HG02678 (cell line): ENCODE data around the gene OPA3.
"Not testable (repeated sequence)": the region's sequence is repeated elsewhere in the genome, so short reads cannot be mapped to it uniquely, and the experiment has no call there.

Experiments used
- ATAC-seq: cut with Tn5 transposase; IDR thresholded peaks from one replicate; pipeline ENCODE4 v1.9.1; 2021; ENCODE audit warnings: mild to moderate bottlenecking, moderate library complexity; ENCODE audit not compliant: unreplicated experiment

Gene OPA3

GRCh38 chr19:45523642-45524256 lies 60.9 kb downstream of the OPA3 start:
- peak; percentile 75 for ATAC-seq

GRCh38 chr19:45522010-45522941 lies 62.3 kb downstream of the OPA3 start:
- no peak for ATAC-seq

GRCh38 chr19:45518469-45518826 lies 66.2 kb downstream of the OPA3 start:
- ATAC-seq, result no peak

- no peak for ATAC-seq
Observed at GRCh38 chr19:45517641-45518468, 66.7 kb downstream of the OPA3 start.

- ATAC-seq, result no peak
Observed at GRCh38 chr19:45517238-45517637, 67.4 kb downstream of the OPA3 start.

GRCh38 chr19:45515807-45516401 lies 68.7 kb downstream of the OPA3 start:
- ATAC-seq, result no peak

GRCh38 chr19:45515081-45515624 lies 69.4 kb downstream of the OPA3 start:
- no peak for ATAC-seq

GRCh38 chr19:45514376-45515051 lies 70.1 kb downstream of the OPA3 start:
- ATAC-seq, result no peak

GRCh38 chr19:45512881-45513483 lies 71.6 kb downstream of the OPA3 start:
- no peak for ATAC-seq

- ATAC-seq, result no peak
Observed at GRCh38 chr19:45511074-45511473, 73.5 kb downstream of the OPA3 start.

- not testable (repeated sequence) for ATAC-seq
Observed at GRCh38 chr19:45510352-45510751, 74.2 kb downstream of the OPA3 start.

- ATAC-seq, result no peak
Observed at GRCh38 chr19:45509692-45510015, 74.9 kb downstream of the OPA3 start.

- ATAC-seq, result no peak
Observed at GRCh38 chr19:45508861-45509691, 75.5 kb downstream of the OPA3 start.

GRCh38 chr19:45508417-45508860 lies 76.2 kb downstream of the OPA3 start:
- ATAC-seq, result no peak

- ATAC-seq, result no peak
Observed at GRCh38 chr19:45507872-45508416, 76.7 kb downstream of the OPA3 start.

GRCh38 chr19:45506989-45507871 lies 77.4 kb downstream of the OPA3 start, which contains the start of gene VASP:
Gene VASP (plus strand): TSS chr19:45507479. CDS start chr19:45507772, 293 bp downstream.
- peak; percentile 51 for ATAC-seq

- ATAC-seq, result peak; percentile 73
Observed at GRCh38 chr19:45506246-45506988, 78.2 kb downstream of the OPA3 start.
